H1 (cell line): ENCODE data around the gene GPLD1. TPM values are rescaled to one million over a fixed set of nuclear protein-coding genes. Genes with fewer than 3 reads are reported as not detected.

Experiments
- CTCF ChIA-PET: fragments of 300-600 bp; sonication (Branson Sonifier 250); formaldehyde crosslinking; loops from one replicate; lab custom pipeline; 2021; ENCODE audit not compliant: partially characterized antibody; lab: Charles Lee
- POLR2A ChIA-PET: fragments of 300-600 bp; sonication (Branson Sonifier 250); formaldehyde crosslinking; loops from one replicate; lab custom pipeline; 2021; ENCODE audit warnings: inconsistent platforms; ENCODE audit not compliant: partially characterized antibody; lab: Charles Lee
- DNase-seq, 2 experiments: peaks; one replicate each; pipeline versions ENCODE4 v3.0.0 to v3.0.0-alpha.2; 2010 to 2022; ENCODE audit warnings: low spot score in 2 of 2, low read depth in 1 of 2, mixed read lengths in 1 of 2
- FAIRE-seq: peaks from 2 replicates; lab custom pipeline; 2011; peaks lifted over from hg19 to GRCh38; lab: Jason Lieb, UNC
- H2AFZ ChIP-seq: 2 replicates; pipeline ENCODE4 v1.8.1; 2012; ENCODE audit warnings: low read length, inconsistent platforms
- H2AK5ac ChIP-seq: 2 replicates; pipeline ENCODE4 v1.6.1; 2013; ENCODE audit warnings: low read depth, low read length
- H2BK120ac ChIP-seq: replicated peaks from 2 replicates; pipeline ENCODE3; 2013; ENCODE audit warnings: low read depth, low read length, inconsistent platforms
- H2BK12ac ChIP-seq: 2 replicates; pipeline ENCODE4 v1.6.1; 2013; ENCODE audit warnings: low read depth, low read length
- H2BK15ac ChIP-seq: 2 replicates; pipeline ENCODE4 v1.6.1; 2013; ENCODE audit warnings: low read length
- H2BK20ac ChIP-seq: 2 replicates; pipeline ENCODE4 v1.6.1; 2013; ENCODE audit warnings: low read length
- H2BK5ac ChIP-seq: 2 replicates; pipeline ENCODE4 v1.6.1; 2013; ENCODE audit warnings: low read depth, low read length
- H3K14ac ChIP-seq: 2 replicates; pipeline ENCODE4 v1.6.1; 2013; ENCODE audit warnings: inconsistent platforms; ENCODE audit not compliant: insufficient read length
- H3K18ac ChIP-seq: 2 replicates; pipeline ENCODE4 v1.6.1; 2013; ENCODE audit warnings: low read length; ENCODE audit errors: extremely low read depth
- H3K23ac ChIP-seq: 2 replicates; pipeline ENCODE4 v1.6.1; 2013; ENCODE audit warnings: inconsistent platforms; ENCODE audit not compliant: insufficient read length
- H3K23me2 ChIP-seq: 2 replicates; pipeline ENCODE4 v1.6.1; 2013; ENCODE audit warnings: low read depth, low read length
- H3K27ac ChIP-seq: 2 replicates; pipeline ENCODE4 v1.6.1; 2011; ENCODE audit warnings: low read depth, low read length, inconsistent platforms
- H3K27me3 ChIP-seq, 4 experiments: replicated peaks in 1 of 4; 1 replicate in 1 of 4; 2 replicates in 3 of 4; pipeline versions ENCODE4 v1.6.1 to v1.8.1; 2011 to 2013; ENCODE audit warnings: low read length in 3 of 4, mild to moderate bottlenecking in 3 of 4, inconsistent platforms in 2 of 4, mixed read lengths in 2 of 4, moderate library complexity in 1 of 4; ENCODE audit not compliant: control insufficient read depth in 3 of 4, insufficient read depth in 3 of 4; ENCODE audit errors: extremely low read depth in 1 of 4
- H3K36me3 ChIP-seq, 4 experiments: 2 replicates each; pipeline versions ENCODE4 v1.6.1 to v1.8.1; 2011 to 2013; ENCODE audit warnings: mild to moderate bottlenecking in 4 of 4, low read length in 3 of 4, moderate library complexity in 2 of 4, control low read depth in 1 of 4, inconsistent platforms in 1 of 4; ENCODE audit not compliant: insufficient read depth in 4 of 4, control insufficient read depth in 2 of 4
- H3K4ac ChIP-seq: replicated peaks from 2 replicates; pipeline ENCODE3; 2013; ENCODE audit warnings: low read length, low read depth, mixed read lengths, inconsistent platforms; ENCODE audit not compliant: insufficient read length
- H3K4me1 ChIP-seq, 4 experiments: replicated peaks in 1 of 4; 1 replicate in 1 of 4; 2 replicates in 3 of 4; pipeline versions ENCODE4 v1.6.1 to v1.8.1; 2011 to 2013; ENCODE audit warnings: low read length in 3 of 4, inconsistent platforms in 2 of 4, mixed read lengths in 1 of 4; ENCODE audit not compliant: insufficient read depth in 4 of 4, control insufficient read depth in 3 of 4
- H3K4me2 ChIP-seq, 2 experiments: 2 replicates each; pipeline versions ENCODE4 v1.6.1 to v1.8.1; 2011 to 2013; ENCODE audit warnings: low read depth in 2 of 2, low read length in 2 of 2, control low read depth in 1 of 2, inconsistent platforms in 1 of 2, mild to moderate bottlenecking in 1 of 2; ENCODE audit not compliant: insufficient read depth in 1 of 2
- H3K4me3 ChIP-seq, 4 experiments: fragments of 200-600, 300-600 bp in 1 of 4; sonication (generic), shearing (Covaris generic), sonication (Bioruptor Twin) in 1 of 4; 2 replicates each; pipeline versions ENCODE4 v1.5.1 to v1.8.1; 2011 to 2016; ENCODE audit warnings: low read length in 4 of 4, low read depth in 3 of 4, control low read depth in 2 of 4, inconsistent platforms in 2 of 4, mild to moderate bottlenecking in 2 of 4, mixed read lengths in 1 of 4, moderate library complexity in 1 of 4; ENCODE audit not compliant: insufficient read depth in 2 of 4; ENCODE audit errors: extremely low read depth in 1 of 4
- H3K56ac ChIP-seq: replicated peaks from 2 replicates; pipeline ENCODE3; 2013; ENCODE audit warnings: low read depth, mild to moderate bottlenecking, mixed read lengths, low read length, inconsistent platforms; ENCODE audit not compliant: insufficient read length
- H3K79me1 ChIP-seq: 2 replicates; pipeline ENCODE4 v1.6.1; 2013; ENCODE audit warnings: low read depth, low read length, control low read depth
- H3K79me2 ChIP-seq, 2 experiments: 2 replicates each; pipeline versions ENCODE4 v1.6.1 to v1.8.1; 2012 to 2013; ENCODE audit warnings: low read length in 2 of 2, mild to moderate bottlenecking in 2 of 2, inconsistent platforms in 1 of 2; ENCODE audit not compliant: insufficient read depth in 2 of 2, control insufficient read depth in 1 of 2
- H3K9ac ChIP-seq, 4 experiments: replicated peaks in 1 of 4; 1 replicate in 1 of 4; 2 replicates in 3 of 4; pipeline versions ENCODE4 v1.6.1 to v1.8.1; 2011 to 2013; ENCODE audit warnings: low read depth in 3 of 4, low read length in 3 of 4, control low read depth in 2 of 4, mild to moderate bottlenecking in 2 of 4, moderate library complexity in 2 of 4, inconsistent platforms in 1 of 4; ENCODE audit errors: extremely low read depth in 1 of 4
- H3K9me3 ChIP-seq, 2 experiments: 2 replicates each; pipeline versions ENCODE4 v1.6.1 to v1.8.1; 2012 to 2013; ENCODE audit warnings: mild to moderate bottlenecking in 2 of 2, moderate library complexity in 2 of 2, control low read depth in 1 of 2, inconsistent platforms in 1 of 2, low read depth in 1 of 2, low read length in 1 of 2, mixed read lengths in 1 of 2; ENCODE audit not compliant: insufficient read depth in 2 of 2
- H4K20me1 ChIP-seq, 2 experiments: replicated peaks in 1 of 2; 2 replicates each; pipeline versions ENCODE3 to v1.8.1; 2011 to 2013; ENCODE audit warnings: inconsistent platforms in 2 of 2, low read length in 2 of 2, mild to moderate bottlenecking in 1 of 2; ENCODE audit not compliant: insufficient read depth in 2 of 2, control insufficient read depth in 1 of 2
- H4K5ac ChIP-seq: 2 replicates; pipeline ENCODE4 v1.6.1; 2013; ENCODE audit warnings: low read length, low read depth, mixed read lengths, inconsistent platforms; ENCODE audit not compliant: insufficient read length
- H4K8ac ChIP-seq: 2 replicates; pipeline ENCODE4 v1.8.0; 2013; ENCODE audit warnings: mild to moderate bottlenecking, moderate library complexity, low read length, inconsistent platforms; ENCODE audit not compliant: insufficient read depth; ENCODE audit errors: extremely low read depth
- H4K91ac ChIP-seq: replicated peaks from 2 replicates; pipeline ENCODE3; 2013; ENCODE audit warnings: low read length, mixed read lengths, inconsistent platforms; ENCODE audit not compliant: insufficient read length
- ASH2L ChIP-seq: fragments of 200-600, 300-600 bp; sonication (generic); IDR thresholded peaks from one replicate; pipeline ENCODE4 v1.7.1; 2017; ENCODE audit warnings: low read length
- CHD1 ChIP-seq: IDR thresholded peaks from 2 replicates; pipeline ENCODE4 v1.6.1; 2012; ENCODE audit warnings: low read depth, low read length, improper control_type of control experiment
- CHD2 ChIP-seq: IDR thresholded peaks from 2 replicates; pipeline ENCODE4 v1.6.1; 2012; ENCODE audit warnings: low read length, improper control_type of control experiment
- EZH2 ChIP-seq: fragments of 200-600 bp; sonication (generic); IDR thresholded peaks from 2 replicates; pipeline ENCODE4 v1.7.1; 2012; ENCODE audit warnings: low read depth, mild to moderate bottlenecking, moderate library complexity, low read length, inconsistent platforms; ENCODE audit not compliant: severe bottlenecking
- KDM4A ChIP-seq: IDR thresholded peaks from one replicate; pipeline ENCODE4 v1.7.1; 2012; ENCODE audit warnings: low read depth, mild to moderate bottlenecking, moderate library complexity, low read length, inconsistent platforms; ENCODE audit not compliant: severe bottlenecking
- POLR2AphosphoS5 ChIP-seq: IDR thresholded peaks from 2 replicates; pipeline ENCODE4 v1.6.1; 2011; ENCODE audit warnings: low read depth, low read length
- RFX5 ChIP-seq: IDR thresholded peaks from 2 replicates; pipeline ENCODE4 v1.6.1; 2011; ENCODE audit warnings: low read depth, low read length, improper control_type of control experiment, borderline replicate concordance
- SP2 ChIP-seq: IDR thresholded peaks from 2 replicates; pipeline ENCODE4 v1.6.1; 2012; ENCODE audit warnings: mild to moderate bottlenecking, low read length, inconsistent platforms
- WGBS, 2 experiments: shearing (Covaris generic) in 1 of 2; methylation state at CpG; one replicate each; pipeline versions ENCODE4 v1.1.6 to v1.1.7; 2013 to 2015; ENCODE audit warnings: low lambda C conversion rate in 2 of 2, mixed read lengths in 2 of 2, inconsistent platforms in 1 of 2, low coverage in 1 of 2, missing lambda C conversion rate in 1 of 2; ENCODE audit not compliant: insufficient replicate concordance in 2 of 2, insufficient coverage in 1 of 2, insufficient read length in 1 of 2; ENCODE audit errors: extremely low coverage in 1 of 2, missing lambda C conversion rate in 1 of 2; 5-methylcytosine and 5-hydroxymethylcytosine counted together
- polyA plus RNA-seq, 7 experiments: library from polyadenylated mRNA; depleted of rRNA in 3 of 7; stranded (reverse) in 5 of 7; unstranded in 2 of 7; fragments of >200 nt in 5 of 7; fragments of 200-250 nt in 2 of 7; gene quantifications; 1 replicate in 5 of 7; 2 replicates in 1 of 7; 4 replicates in 1 of 7; pipeline versions ENCODE4 v1.2.1 to v1.2.3, GENCODE V29; 2011 to 2013; ENCODE audit warnings: missing spikeins in 2 of 7, mixed read lengths in 2 of 7
- total RNA-seq: library from RNA; stranded (reverse); fragmentation: NEBNext Ultra II Directional; extraction: Animal tissue kit (Norgen Biotek cat#: 25700); gene quantifications from 2 replicates; pipeline ENCODE4 v1.2.1, GENCODE V29; 2021

The GPLD1 gene
- total and polyA plus RNA-seq, 2 of the 8 experiments (the other 6 are each of a cell fraction or from before 2014, with no cell fraction given) = 3.7 to 5.3 TPM

DNA sequence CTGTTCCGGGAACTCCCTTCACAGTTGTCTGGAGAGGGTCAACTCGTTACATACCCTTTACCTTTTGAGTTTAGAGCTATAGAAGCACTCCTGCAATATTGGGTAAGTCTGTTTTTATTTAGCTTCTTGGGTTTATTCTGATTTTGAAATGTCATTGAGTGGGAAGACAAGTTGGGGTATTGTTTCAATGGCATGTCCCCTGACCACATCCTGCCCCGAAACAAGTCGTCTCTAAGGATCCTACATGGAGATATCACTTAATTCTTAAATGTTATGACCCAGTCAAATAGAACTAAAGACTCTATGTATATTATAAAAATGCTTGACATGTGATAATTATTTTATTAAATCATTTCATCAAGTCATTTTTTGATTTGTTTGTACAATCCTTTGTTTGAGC lies 77.1 kb downstream of the GPLD1 start:
- H3K4me3 ChIP-seq = no peak overlapping the region
- H3K27me3 ChIP-seq = no peaks in the 10 kb centered on the region
- peaks cover 4% of the 10 kb centered on the region in 2 experiments for H4K20me1 ChIP-seq
- H3K9me3 ChIP-seq = no peaks in the 10 kb centered on the region
- H3K23me2 ChIP-seq = no peaks in the 10 kb centered on the region; the same call in 1 of the 2 replicates
- no peaks in the 10 kb centered on the region for H3K4me1 ChIP-seq
- H2AFZ ChIP-seq = no peak overlapping the region
- no peak for FAIRE-seq
- no peak overlapping the region for H2BK15ac ChIP-seq
- no peak overlapping the region for H3K14ac ChIP-seq
- H3K4me2 ChIP-seq = no peak overlapping the region
- no peaks in the 10 kb centered on the region for H3K79me1 ChIP-seq
- peaks cover 0 to 37% of the 10 kb centered on the region in 2 experiments; a peak in 2 of 4 replicates for H3K79me2 ChIP-seq
- no peak for DNase-seq
- peaks cover 14 to 94% (median 53%) of the 10 kb centered on the region in 4 experiments for H3K36me3 ChIP-seq
- no peak overlapping the region for H2BK12ac ChIP-seq
- no peak overlapping the region for H3K9ac ChIP-seq
- no peak overlapping the region for H2BK20ac ChIP-seq
- H4K91ac ChIP-seq = no peak overlapping the region
- H4K8ac ChIP-seq = no peak overlapping the region
- 83% methylated on average over 4 of the region's 4 CpGs; no CpG with 5 or more reads in 1 of the 2 experiments for WGBS, 2 experiments
- no peak overlapping the region for H3K27ac ChIP-seq
- no peak for TF ChIP-seq RFX5
- no peak for TF ChIP-seq POLR2AphosphoS5
- TF ChIP-seq CHD2 = no peak
- no peak for TF ChIP-seq SP2
- no peak for TF ChIP-seq EZH2
- no peak for TF ChIP-seq ASH2L
- TF ChIP-seq CHD1 = no peak
- TF ChIP-seq KDM4A = no peak
- TF ChIP-seq, all 59 proteins: peak for 0
- H4K5ac ChIP-seq = no peak overlapping the region
- H3K56ac ChIP-seq = no peak overlapping the region
- POLR2A ChIA-PET = interaction anchor here (0.6 to 6.7 kb wide), 4 partner anchors 8 to 269 kb away, joined by 3 to 33 read pairs (median 6); partner anchors contain the start of gene MRS2
- no peak overlapping the region for H3K23ac ChIP-seq
- no peak overlapping the region for H2AK5ac ChIP-seq
- no peak overlapping the region for H3K18ac ChIP-seq
- H2BK5ac ChIP-seq = no peak overlapping the region
- no peak overlapping the region for H3K4ac ChIP-seq
- no peak overlapping the region for H2BK120ac ChIP-seq
- CTCF ChIA-PET = interaction anchor here (1.4 kb wide), 1 partner anchor 18 kb away, joined by 4 read pairs; no protein-coding TSS in a partner anchor
